H9 (cell line): Measurements from ENCODE around the gene PCDH9. TPM values are rescaled to one million over a fixed set of nuclear protein-coding genes. Genes with fewer than 3 reads are reported as not detected.

Experiments
- DNase-seq: peaks from one replicate; pipeline ENCODE4 v3.0.0-alpha.2; 2017
- H2AFZ ChIP-seq: one replicate; pipeline ENCODE4 v1.6.1; 2013; ENCODE audit warnings: mild to moderate bottlenecking, low read length, control low read depth, moderate library complexity
- H2AK5ac ChIP-seq: 2 replicates; pipeline ENCODE4 v1.6.1; 2013; ENCODE audit warnings: low read length, control low read depth, mixed read lengths; ENCODE audit not compliant: insufficient read length
- H2BK120ac ChIP-seq: one replicate; pipeline ENCODE4 v1.6.1; 2013; ENCODE audit warnings: low read depth, mild to moderate bottlenecking, low read length, control low read depth, inconsistent platforms; ENCODE audit not compliant: poor library complexity, severe bottlenecking
- H2BK12ac ChIP-seq: 2 replicates; pipeline ENCODE4 v1.6.1; 2013; ENCODE audit warnings: low read length, control low read depth, mixed read lengths, low read depth; ENCODE audit not compliant: insufficient read length
- H2BK15ac ChIP-seq: 2 replicates; pipeline ENCODE4 v1.6.1; 2013; ENCODE audit warnings: low read depth, low read length, control low read depth
- H2BK20ac ChIP-seq: one replicate; pipeline ENCODE4 v1.6.1; 2013; ENCODE audit warnings: low read depth, mild to moderate bottlenecking, low read length, control low read depth, inconsistent platforms; ENCODE audit not compliant: poor library complexity, severe bottlenecking
- H2BK5ac ChIP-seq: 2 replicates; pipeline ENCODE4 v1.6.1; 2013; ENCODE audit warnings: low read length, control low read depth, mixed read lengths; ENCODE audit not compliant: insufficient read length
- H3K14ac ChIP-seq: 2 replicates; pipeline ENCODE4 v1.6.1; 2013; ENCODE audit warnings: low read length, control low read depth; ENCODE audit not compliant: insufficient read depth
- H3K18ac ChIP-seq: 2 replicates; pipeline ENCODE4 v1.6.1; 2013; ENCODE audit warnings: low read depth, mild to moderate bottlenecking, mixed read lengths, low read length, control low read depth; ENCODE audit not compliant: insufficient read length
- H3K23ac ChIP-seq: 2 replicates; pipeline ENCODE4 v1.6.1; 2013; ENCODE audit warnings: low read length, control low read depth, mixed read lengths, low read depth; ENCODE audit not compliant: insufficient read length
- H3K23me2 ChIP-seq: 2 replicates; pipeline ENCODE4 v1.6.1; 2013; ENCODE audit warnings: low read depth, mild to moderate bottlenecking, mixed read lengths, low read length, control low read depth; ENCODE audit not compliant: insufficient read length, poor library complexity, severe bottlenecking
- H3K27ac ChIP-seq: 2 replicates; pipeline ENCODE4 v1.5.1; 2013; ENCODE audit warnings: low read length, control low read depth, mixed read lengths, low read depth; ENCODE audit not compliant: insufficient read length
- H3K27me3 ChIP-seq: 2 replicates; pipeline ENCODE4 v1.6.1; 2013; ENCODE audit warnings: low read length, control low read depth, inconsistent platforms; ENCODE audit not compliant: insufficient read depth
- H3K4ac ChIP-seq: 2 replicates; pipeline ENCODE4 v1.6.1; 2013; ENCODE audit warnings: low read depth, mild to moderate bottlenecking, control low read depth, inconsistent platforms, low read length, moderate library complexity
- H3K4me1 ChIP-seq: 2 replicates; pipeline ENCODE4 v1.6.1; 2013; ENCODE audit warnings: low read length, control low read depth, inconsistent platforms; ENCODE audit not compliant: insufficient read depth
- H3K4me2 ChIP-seq: 2 replicates; pipeline ENCODE4 v1.6.1; 2013; ENCODE audit warnings: low read length, control low read depth, mixed read lengths; ENCODE audit not compliant: insufficient read length, insufficient read depth
- H3K56ac ChIP-seq: 2 replicates; pipeline ENCODE4 v1.6.1; 2013; ENCODE audit warnings: low read depth, mild to moderate bottlenecking, mixed read lengths, low read length, control low read depth; ENCODE audit not compliant: insufficient read length
- H3K79me1 ChIP-seq: 2 replicates; pipeline ENCODE4 v1.6.1; 2013; ENCODE audit warnings: low read depth, mild to moderate bottlenecking, moderate library complexity, low read length, control low read depth, inconsistent platforms; ENCODE audit not compliant: insufficient read depth, poor library complexity, severe bottlenecking
- H3K79me2 ChIP-seq: 2 replicates; pipeline ENCODE4 v1.6.1; 2013; ENCODE audit warnings: low read length, control low read depth, inconsistent platforms; ENCODE audit not compliant: insufficient read depth
- H3K9ac ChIP-seq: 2 replicates; pipeline ENCODE4 v1.6.1; 2013; ENCODE audit warnings: low read length, control low read depth, mixed read lengths; ENCODE audit not compliant: insufficient read length; ENCODE audit errors: extremely low read depth
- H3K9me3 ChIP-seq: one replicate; pipeline ENCODE4 v1.6.1; 2013; ENCODE audit warnings: low read depth, low read length, inconsistent platforms; ENCODE audit not compliant: control insufficient read depth
- H3T11ph ChIP-seq: one replicate; pipeline ENCODE4 v1.6.1; 2013; ENCODE audit warnings: mild to moderate bottlenecking, low read length, control low read depth, inconsistent platforms
- H4K20me1 ChIP-seq: one replicate; pipeline ENCODE4 v1.6.1; 2013; ENCODE audit not compliant: control insufficient read depth, insufficient read length, insufficient read depth
- H4K5ac ChIP-seq: 2 replicates; pipeline ENCODE4 v1.6.1; 2013; ENCODE audit warnings: low read depth, mild to moderate bottlenecking, mixed read lengths, low read length, control low read depth; ENCODE audit not compliant: insufficient read length
- H4K8ac ChIP-seq: replicated peaks from 2 replicates; pipeline ENCODE4 v1.6.1; 2013; ENCODE audit warnings: low read length, control low read depth, mixed read lengths, low read depth; ENCODE audit not compliant: insufficient read length
- H4K91ac ChIP-seq: 2 replicates; pipeline ENCODE4 v1.6.1; 2013; ENCODE audit warnings: low read depth, mild to moderate bottlenecking, moderate library complexity, mixed read lengths, low read length, control low read depth; ENCODE audit not compliant: insufficient read length
- H3K27ac Mint-ChIP-seq, 3 experiments: 2 replicates in 2 of 3; 3 replicates in 1 of 3; pipeline ENCODE4 v1.8.0; 2020 to 2021; ENCODE audit warnings: mixed read lengths in 3 of 3, mild to moderate bottlenecking in 1 of 3, moderate library complexity in 1 of 3
- H3K27me3 Mint-ChIP-seq: 2 replicates; pipeline ENCODE4 v1.8.0; 2021; ENCODE audit warnings: low read depth, mild to moderate bottlenecking, moderate library complexity, mixed read lengths
- H3K36me3 Mint-ChIP-seq, 3 experiments: 2 replicates in 2 of 3; 3 replicates in 1 of 3; pipeline ENCODE4 v1.8.0; 2020 to 2021; ENCODE audit warnings: low read depth in 3 of 3, mixed read lengths in 3 of 3; ENCODE audit not compliant: insufficient read depth in 1 of 3
- H3K4me1 Mint-ChIP-seq, 2 experiments: 2 replicates each; pipeline ENCODE4 v1.8.0; 2020; ENCODE audit warnings: mixed read lengths in 2 of 2
- H3K4me3 Mint-ChIP-seq, 2 experiments: 2 replicates in 1 of 2; 3 replicates in 1 of 2; pipeline ENCODE4 v1.8.0; 2020 to 2021; ENCODE audit warnings: mild to moderate bottlenecking in 2 of 2, mixed read lengths in 2 of 2, moderate library complexity in 1 of 2
- H3K9me3 Mint-ChIP-seq, 2 experiments: 2 replicates in 1 of 2; 3 replicates in 1 of 2; pipeline ENCODE4 v1.8.0; 2020; ENCODE audit warnings: mild to moderate bottlenecking in 2 of 2, mixed read lengths in 2 of 2, moderate library complexity in 1 of 2
- CTCF ChIP-seq: fragments of 200-600 bp; sonication (generic); conservative IDR thresholded peaks from 3 replicates; pipeline ENCODE4 v1.8.0; 2021; ENCODE audit warnings: antibody characterized with exemption, mild to moderate bottlenecking
- WGBS: extraction: QIAGEN DNeasy Blood & Tissue Kit; methylation state at CpG from one replicate; pipeline ENCODE4 v1.1.7; 2013; ENCODE audit warnings: missing lambda C conversion rate, low lambda C conversion rate, mixed read lengths; ENCODE audit not compliant: insufficient read length; ENCODE audit errors: extremely low coverage; 5-methylcytosine and 5-hydroxymethylcytosine counted together
- total RNA-seq: library from RNA; stranded (reverse); gene quantifications from 2 replicates; pipeline ENCODE4 v1.2.1, GENCODE V29; 2021

PCDH9 gene
- total RNA-seq, 1 experiment from 2014 or later = 0.11 TPM

DNA sequence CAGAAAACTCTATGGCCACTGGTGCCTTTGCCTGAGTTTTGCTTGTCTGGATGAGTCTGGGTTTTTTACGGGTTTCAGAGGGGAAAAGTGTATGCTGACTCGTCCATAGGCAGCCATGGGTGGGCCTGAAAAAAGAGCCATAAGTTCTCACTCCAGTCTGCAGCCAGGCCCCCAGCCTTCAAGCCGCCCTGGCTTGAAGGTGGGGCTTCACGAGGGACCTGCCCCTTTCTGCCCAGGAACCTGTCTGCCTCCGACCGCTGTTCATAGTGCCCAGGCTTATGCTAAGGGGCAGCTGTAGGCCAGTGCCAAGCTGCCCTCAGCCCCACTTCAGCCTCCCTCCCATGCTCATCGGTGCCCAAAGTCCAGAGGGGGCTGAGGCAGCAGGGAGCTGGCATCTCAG, 385.2 kb downstream of the PCDH9 start:
- Histone ChIP-seq H3K14ac (no peak overlapping the region; the same call in 1 of the 2 replicates), H3K4ac (no peak overlapping the region), H4K5ac (no peak overlapping the region), H3K4me1 (no peaks in the 10 kb centered on the region), H4K91ac (no peak overlapping the region), H3K4me2 (no peak overlapping the region), H4K8ac (no peak overlapping the region), H2BK15ac (no peak overlapping the region), H3K9me3 (no peaks in the 10 kb centered on the region), H2BK5ac (no peak overlapping the region), H2AFZ (no peak overlapping the region), H3T11ph (no peak overlapping the region), H3K23ac (no peak overlapping the region), H3K27ac (no peak overlapping the region), H3K56ac (no peak overlapping the region), H2AK5ac (no peak overlapping the region), H3K79me1 (no peaks in the 10 kb centered on the region), H2BK120ac (no peak overlapping the region), H3K79me2 (no peaks in the 10 kb centered on the region), H4K20me1 (no peaks in the 10 kb centered on the region), H2BK12ac (no peak overlapping the region), H2BK20ac (no peak overlapping the region), H3K27me3 (no peaks in the 10 kb centered on the region), H3K9ac (no peak overlapping the region), H3K18ac (no peak overlapping the region), H3K23me2 (no peaks in the 10 kb centered on the region)
- WGBS = no CpG with 5 or more reads among the region's 7 CpGs
- H3K4me3 Mint-ChIP-seq = no peak overlapping the region
- H3K27me3 Mint-ChIP-seq = no peaks in the 10 kb centered on the region
- no peak for TF ChIP-seq CTCF
- H3K27ac Mint-ChIP-seq = peak overlapping the region in 2 of 3 experiments; percentile 11 to 19; a peak in 1 of 7 replicates
- H3K4me1 Mint-ChIP-seq = no peaks in the 10 kb centered on the region
- H3K9me3 Mint-ChIP-seq = no peaks in the 10 kb centered on the region
- DNase-seq = peak; percentile 33
- H3K36me3 Mint-ChIP-seq = no peaks in the 10 kb centered on the region
